Measurements from ENCODE around the gene TRUB1. TPM values are rescaled to one million over a fixed set of nuclear protein-coding genes. Genes with fewer than 3 reads are reported as not detected.
"Not testable (repeated sequence)": the region's sequence is repeated elsewhere in the genome, so short reads cannot be mapped to it uniquely, and the experiment has no call there.

TRUB1 gene
- total RNA-seq, 1 experiment from 2014 or later = 26.3 TPM

GRCh38 chr10:114925587-114926586 is 12.1 kb upstream of the TRUB1 start:
- peak; percentile 78 for DNase-seq (ENCODE audit: low read depth)

GRCh38 chr10:114928818-114929217 is 9.2 kb upstream of the TRUB1 start:
- DNase-seq (ENCODE audit: low read depth) = no peak

GRCh38 chr10:114930320-114930719 is 7.7 kb upstream of the TRUB1 start:
- no peak for DNase-seq (ENCODE audit: low read depth)

GRCh38 chr10:114931072-114931679 is 6.8 kb upstream of the TRUB1 start:
- no peak for DNase-seq (ENCODE audit: low read depth)

- no peak for DNase-seq (ENCODE audit: low read depth)
Measured at GRCh38 chr10:114932225-114932624, 5.8 kb upstream of the TRUB1 start.

GRCh38 chr10:114932945-114933344 is 5.0 kb upstream of the TRUB1 start:
- DNase-seq (ENCODE audit: low read depth) = no peak

GRCh38 chr10:114933588-114933987 is 4.4 kb upstream of the TRUB1 start:
- DNase-seq (ENCODE audit: low read depth) = no peak

GRCh38 chr10:114933995-114934394 is 4.0 kb upstream of the TRUB1 start:
- not testable (repeated sequence) for DNase-seq (ENCODE audit: low read depth)

GRCh38 chr10:114938856-114939193 is 830 bp downstream of the TRUB1 start:
- DNase-seq (ENCODE audit: low read depth) = no peak

- DNase-seq (ENCODE audit: low read depth) = peak; percentile 3
Measured at GRCh38 chr10:114940735-114941134, 2.7 kb downstream of the TRUB1 start.

GRCh38 chr10:114943000-114943399 is 5.0 kb downstream of the TRUB1 start:
- no peak for DNase-seq (ENCODE audit: low read depth)

- no peak for DNase-seq (ENCODE audit: low read depth)
Measured at GRCh38 chr10:114953047-114953446, 15.1 kb downstream of the TRUB1 start.

GRCh38 chr10:114955984-114956383 is 18.0 kb downstream of the TRUB1 start:
- no peak for DNase-seq (ENCODE audit: low read depth)

GRCh38 chr10:114956466-114956865 is 18.5 kb downstream of the TRUB1 start:
- DNase-seq (ENCODE audit: low read depth) = no peak

- no peak for DNase-seq (ENCODE audit: low read depth)
Measured at GRCh38 chr10:114957122-114957521, 19.1 kb downstream of the TRUB1 start.

GRCh38 chr10:114957673-114958072 is 19.7 kb downstream of the TRUB1 start:
- no peak for DNase-seq (ENCODE audit: low read depth)

GRCh38 chr10:114962441-114962840 is 24.4 kb downstream of the TRUB1 start:
- DNase-seq (ENCODE audit: low read depth) = no peak

GRCh38 chr10:114963908-114964307 is 25.9 kb downstream of the TRUB1 start:
- no peak for DNase-seq (ENCODE audit: low read depth)

- no peak for DNase-seq (ENCODE audit: low read depth)
Measured at GRCh38 chr10:114967071-114967470, 29.1 kb downstream of the TRUB1 start.

- DNase-seq (ENCODE audit: low read depth) = no peak
Measured at GRCh38 chr10:114970515-114970914, 32.5 kb downstream of the TRUB1 start.

- DNase-seq (ENCODE audit: low read depth) = no peak
Measured at GRCh38 chr10:114973306-114973705, 35.3 kb downstream of the TRUB1 start.

- DNase-seq (ENCODE audit: low read depth) = no peak
Measured at GRCh38 chr10:114973997-114974396, 36.0 kb downstream of the TRUB1 start.

- peak; percentile 22 for DNase-seq (ENCODE audit: low read depth)
Measured at GRCh38 chr10:114974625-114975024, 36.6 kb downstream of the TRUB1 start.
